Measurements from ENCODE around the gene IBA57.

IBA57 gene

GRCh38 chr1:228165372-228166169 lies at the start of gene IBA57:
Gene IBA57 (plus strand): TSS chr1:228165804. CDS start chr1:228165817, 13 bp downstream.
- intact Hi-C loops (cut with DNase I; ENCODE audit: low total_unique reads) = loop anchor here (2.0 to 10.0 kb wide), 4 partner anchors 25 to 431 kb away; partner anchors contain the start of genes C1orf35, GUK1, JMJD4 and MRPL55
- Histone ChIP-seq H3K4me1 (peaks cover 0 to 21% (median 11%) of the 10 kb centered on the region in 4 donors), H3K9me3 (no peaks in the 10 kb centered on the region), H3K36me3 (peaks cover 0 to 7% (median 0%) of the 10 kb centered on the region in 3 donors), H3K27ac (peak within 1 kb of the TSS; percentile 91 to 99), H3K27me3 (peaks cover 0 to 20% of the 10 kb centered on the region in 2 donors), H3K4me3 (peak within 1 kb of the TSS; percentile 70 to 86)
- DNase-seq = peak; percentile 99 to 100
- peak; percentile 92 to 95 for TF ChIP-seq CTCF (IDR thresholded peaks at IDR 0.05)

- Histone ChIP-seq H3K9me3 (no peaks in the 10 kb centered on the region), H3K36me3 (no peaks in the 10 kb centered on the region), H3K4me1 (peaks cover 0 to 14% (median 3%) of the 10 kb centered on the region in 4 donors), H3K27ac (no peak overlapping the region), H3K27me3 (no peaks in the 10 kb centered on the region), H3K4me3 (no peak overlapping the region)
- no peak for TF ChIP-seq CTCF (IDR thresholded peaks at IDR 0.05)
- intact Hi-C loops (cut with DNase I; ENCODE audit: low total_unique reads) = no loop called here
- no peak for DNase-seq
These were observed 48.3 kb upstream of the IBA57 start for GRCh38 chr1:228117335-228117734.

- peaks cover 0 to 14% (median 3%) of the 10 kb centered on the region in 4 donors for H3K4me1 ChIP-seq
- intact Hi-C loops (cut with DNase I; ENCODE audit: low total_unique reads) = no loop called here
- no peak overlapping the region for H3K4me3 ChIP-seq
- no peaks in the 10 kb centered on the region for H3K27me3 ChIP-seq
- H3K9me3 ChIP-seq = no peaks in the 10 kb centered on the region
- no peak overlapping the region for H3K27ac ChIP-seq
- no peaks in the 10 kb centered on the region for H3K36me3 ChIP-seq
- no peak for TF ChIP-seq CTCF (IDR thresholded peaks at IDR 0.05)
- DNase-seq = no peak
These were observed 47.6 kb upstream of the IBA57 start for GRCh38 chr1:228118040-228118439.

GRCh38 chr1:228120351-228120750 lies 45.3 kb upstream of the IBA57 start:
- no peaks in the 10 kb centered on the region for H3K9me3 ChIP-seq
- TF ChIP-seq CTCF (IDR thresholded peaks at IDR 0.05) = no peak
- H3K4me3 ChIP-seq = no peak overlapping the region
- no peak for DNase-seq
- H3K27ac ChIP-seq = peak overlapping the region in 1 of 2 donors; percentile 20
- intact Hi-C loops (cut with DNase I; ENCODE audit: low total_unique reads) = no loop called here
- no peaks in the 10 kb centered on the region for H3K27me3 ChIP-seq
- H3K36me3 ChIP-seq = no peaks in the 10 kb centered on the region
- peaks cover 0 to 14% (median 3%) of the 10 kb centered on the region in 4 donors for H3K4me1 ChIP-seq

GRCh38 chr1:228120857-228121489 lies 44.6 kb upstream of the IBA57 start:
- intact Hi-C loops (cut with DNase I; ENCODE audit: low total_unique reads) = no loop called here
- no peak overlapping the region for H3K4me3 ChIP-seq
- H3K27me3 ChIP-seq = no peaks in the 10 kb centered on the region
- peaks cover 0 to 14% (median 3%) of the 10 kb centered on the region in 4 donors for H3K4me1 ChIP-seq
- H3K27ac ChIP-seq = peak overlapping the region in 1 of 2 donors; percentile 20
- DNase-seq = no peak
- H3K9me3 ChIP-seq = no peaks in the 10 kb centered on the region
- no peaks in the 10 kb centered on the region for H3K36me3 ChIP-seq
- TF ChIP-seq CTCF (IDR thresholded peaks at IDR 0.05) = no peak

All from tibial artery (tissue), 4 donors.